Fibroblast of lung (primary cell): ENCODE data around the gene CC2D1A. TPM values are rescaled to one million over a fixed set of nuclear protein-coding genes. Genes with fewer than 3 reads are reported as not detected.
A peak's percentile ranks its signal among the peaks of the same experiment; 100 is the strongest.

Experiments
- DNase-seq, 2 donors: peaks; one replicate each; pipeline versions ENCODE4 v3.0.0 to v3.0.0-alpha.2; 2010; ENCODE audit warnings: low read depth in 2 of 2
- H2AFZ ChIP-seq: 2 replicates; pipeline ENCODE4 v1.5.1; 2012; ENCODE audit warnings: low read length, control low read depth, inconsistent platforms
- H3K27ac ChIP-seq: 2 replicates; pipeline ENCODE4 v1.5.1; 2011; ENCODE audit warnings: low read length, control low read depth; ENCODE audit not compliant: insufficient read depth
- H3K27me3 ChIP-seq: 2 replicates; pipeline ENCODE4 v1.5.1; 2011; ENCODE audit warnings: mild to moderate bottlenecking, low read length; ENCODE audit not compliant: control insufficient read depth, insufficient read depth
- H3K36me3 ChIP-seq: 2 replicates; pipeline ENCODE4 v1.5.1; 2011; ENCODE audit warnings: low read length; ENCODE audit not compliant: control insufficient read depth, insufficient read depth
- H3K4me1 ChIP-seq: 2 replicates; pipeline ENCODE4 v1.5.1; 2011; ENCODE audit warnings: low read length; ENCODE audit not compliant: control insufficient read depth, insufficient read depth; ENCODE audit errors: extremely low read depth
- H3K4me2 ChIP-seq: 2 replicates; pipeline ENCODE4 v1.5.1; 2011; ENCODE audit warnings: low read length, control low read depth; ENCODE audit not compliant: insufficient read depth; ENCODE audit errors: extremely low read depth
- H3K4me3 ChIP-seq, 4 experiments: fragments of 200-600 bp in 1 of 4; sonication (generic) in 1 of 4; replicated peaks in 1 of 4; 2 replicates each; pipeline ENCODE4 v1.5.1; 2011 to 2016; ENCODE audit warnings: low read length in 4 of 4, low read depth in 3 of 4, mild to moderate bottlenecking in 3 of 4, control low read depth in 2 of 4, inconsistent platforms in 1 of 4, mixed read lengths in 1 of 4; ENCODE audit not compliant: insufficient read depth in 1 of 4; ENCODE audit errors: control extremely low read depth in 1 of 4
- H3K79me2 ChIP-seq: 2 replicates; pipeline ENCODE4 v1.5.1; 2012; ENCODE audit warnings: mild to moderate bottlenecking, low read length, inconsistent platforms; ENCODE audit not compliant: control insufficient read depth, insufficient read depth
- H3K9ac ChIP-seq: 2 replicates; pipeline ENCODE4 v1.5.1; 2011; ENCODE audit warnings: mild to moderate bottlenecking, low read length, control low read depth; ENCODE audit not compliant: insufficient read depth
- H3K9me3 ChIP-seq: 2 replicates; pipeline ENCODE4 v1.5.1; 2012; ENCODE audit warnings: low read depth, low read length; ENCODE audit not compliant: control insufficient read depth, insufficient read depth
- H4K20me1 ChIP-seq: 2 replicates; pipeline ENCODE4 v1.5.1; 2011; ENCODE audit warnings: low read length; ENCODE audit not compliant: control insufficient read depth, insufficient read depth; ENCODE audit errors: extremely low read depth
- EZH2 ChIP-seq: IDR thresholded peaks from 2 replicates; pipeline ENCODE4 v1.5.1; 2012; ENCODE audit warnings: low read length, control low read depth, mild to moderate bottlenecking; ENCODE audit errors: missing control alignments
- polyA plus RNA-seq, 2 donors: library from polyadenylated mRNA; depleted of rRNA in 1 of 2; stranded (reverse) in 1 of 2; unstranded in 1 of 2; fragments of >200 nt; gene quantifications; 2 replicates each; pipeline ENCODE4 v1.2.1, GENCODE V29; 2011 to 2012; ENCODE audit warnings: missing spikeins in 1 of 2
- total RNA-seq: library from RNA; depleted of rRNA; stranded (reverse); fragments of >200 nt; gene quantifications from 2 replicates; pipeline ENCODE4 v1.2.1, GENCODE V29; 2014
- TF ChIP-seq, protein P1 (sequence below), 2 donors: IDR thresholded peaks in 1 of 2; conservative IDR thresholded peaks in 1 of 2; 1 replicate in 1 of 2; 2 replicates in 1 of 2; pipeline ENCODE4 v1.5.1; 2011 to 2012; ENCODE audit warnings: low read length in 2 of 2, control low read depth in 1 of 2, inconsistent platforms in 1 of 2, low read depth in 1 of 2, mild to moderate bottlenecking in 1 of 2

CC2D1A gene
- total and polyA plus RNA-seq, 2 donors (not counting 1 experiment from before 2014, with no cell fraction given) = 7.0 to 10.6 TPM

DNA sequence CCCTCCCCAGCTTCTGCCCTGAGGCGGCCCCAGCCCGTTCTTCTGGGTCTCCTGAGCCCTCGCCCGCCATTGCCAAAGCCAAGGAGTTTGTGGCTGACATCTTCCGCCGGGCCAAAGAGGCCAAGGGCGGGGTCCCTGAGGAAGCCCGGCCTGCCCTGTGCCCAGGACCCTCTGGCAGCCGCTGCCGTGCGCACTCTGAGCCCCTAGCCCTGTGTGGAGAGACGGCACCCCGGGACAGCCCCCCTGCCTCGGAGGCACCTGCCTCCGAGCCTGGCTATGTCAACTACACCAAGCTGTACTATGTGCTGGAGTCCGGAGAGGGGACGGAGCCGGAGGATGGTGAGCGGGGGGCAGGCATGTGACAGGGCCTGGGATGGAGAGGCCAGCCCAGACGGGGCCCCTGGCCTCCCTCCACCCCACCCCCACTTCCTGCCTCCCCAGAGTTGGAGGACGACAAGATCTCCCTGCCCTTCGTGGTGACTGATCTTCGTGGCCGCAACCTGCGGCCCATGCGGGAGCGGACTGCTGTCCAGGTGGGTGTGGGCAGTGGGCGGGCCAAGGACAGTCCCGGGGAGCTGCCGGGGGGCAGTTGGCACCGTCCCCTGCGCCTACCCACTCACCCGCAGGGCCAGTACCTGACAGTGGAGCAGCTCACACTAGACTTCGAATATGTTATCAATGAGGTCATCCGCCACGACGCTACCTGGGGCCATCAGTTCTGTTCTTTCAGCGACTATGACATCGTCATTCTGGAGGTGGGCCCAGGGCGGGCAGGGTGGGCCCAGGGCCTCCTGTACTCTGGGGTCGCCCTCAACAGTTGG is 53.4 kb downstream of the CC2D1A start:
- H3K27me3 ChIP-seq = no peaks in the 10 kb centered on the region
- no peak overlapping the region for H3K4me2 ChIP-seq
- H3K27ac ChIP-seq = no peak overlapping the region
- H3K9me3 ChIP-seq = no peaks in the 10 kb centered on the region
- H3K4me3 ChIP-seq = no peak overlapping the region
- no peak for DNase-seq
- TF ChIP-seq, protein P1, sequence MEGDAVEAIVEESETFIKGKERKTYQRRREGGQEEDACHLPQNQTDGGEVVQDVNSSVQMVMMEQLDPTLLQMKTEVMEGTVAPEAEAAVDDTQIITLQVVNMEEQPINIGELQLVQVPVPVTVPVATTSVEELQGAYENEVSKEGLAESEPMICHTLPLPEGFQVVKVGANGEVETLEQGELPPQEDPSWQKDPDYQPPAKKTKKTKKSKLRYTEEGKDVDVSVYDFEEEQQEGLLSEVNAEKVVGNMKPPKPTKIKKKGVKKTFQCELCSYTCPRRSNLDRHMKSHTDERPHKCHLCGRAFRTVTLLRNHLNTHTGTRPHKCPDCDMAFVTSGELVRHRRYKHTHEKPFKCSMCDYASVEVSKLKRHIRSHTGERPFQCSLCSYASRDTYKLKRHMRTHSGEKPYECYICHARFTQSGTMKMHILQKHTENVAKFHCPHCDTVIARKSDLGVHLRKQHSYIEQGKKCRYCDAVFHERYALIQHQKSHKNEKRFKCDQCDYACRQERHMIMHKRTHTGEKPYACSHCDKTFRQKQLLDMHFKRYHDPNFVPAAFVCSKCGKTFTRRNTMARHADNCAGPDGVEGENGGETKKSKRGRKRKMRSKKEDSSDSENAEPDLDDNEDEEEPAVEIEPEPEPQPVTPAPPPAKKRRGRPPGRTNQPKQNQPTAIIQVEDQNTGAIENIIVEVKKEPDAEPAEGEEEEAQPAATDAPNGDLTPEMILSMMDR (conservative IDR thresholded peaks at IDR 0.05 in 1 of 2, IDR thresholded peaks at IDR 0.05 in 1 of 2; ENCODE audit: low read depth in 1 of 2, low read length in 2 of 2) = no peak
- TF ChIP-seq EZH2 = no peak
- H3K9ac ChIP-seq = no peak overlapping the region
- H4K20me1 ChIP-seq = no peaks in the 10 kb centered on the region
- H3K4me1 ChIP-seq = no peaks in the 10 kb centered on the region
- H3K36me3 ChIP-seq = peaks cover 37% of the 10 kb centered on the region
- no peak overlapping the region for H2AFZ ChIP-seq
- H3K79me2 ChIP-seq = peaks cover 2% of the 10 kb centered on the region

DNA sequence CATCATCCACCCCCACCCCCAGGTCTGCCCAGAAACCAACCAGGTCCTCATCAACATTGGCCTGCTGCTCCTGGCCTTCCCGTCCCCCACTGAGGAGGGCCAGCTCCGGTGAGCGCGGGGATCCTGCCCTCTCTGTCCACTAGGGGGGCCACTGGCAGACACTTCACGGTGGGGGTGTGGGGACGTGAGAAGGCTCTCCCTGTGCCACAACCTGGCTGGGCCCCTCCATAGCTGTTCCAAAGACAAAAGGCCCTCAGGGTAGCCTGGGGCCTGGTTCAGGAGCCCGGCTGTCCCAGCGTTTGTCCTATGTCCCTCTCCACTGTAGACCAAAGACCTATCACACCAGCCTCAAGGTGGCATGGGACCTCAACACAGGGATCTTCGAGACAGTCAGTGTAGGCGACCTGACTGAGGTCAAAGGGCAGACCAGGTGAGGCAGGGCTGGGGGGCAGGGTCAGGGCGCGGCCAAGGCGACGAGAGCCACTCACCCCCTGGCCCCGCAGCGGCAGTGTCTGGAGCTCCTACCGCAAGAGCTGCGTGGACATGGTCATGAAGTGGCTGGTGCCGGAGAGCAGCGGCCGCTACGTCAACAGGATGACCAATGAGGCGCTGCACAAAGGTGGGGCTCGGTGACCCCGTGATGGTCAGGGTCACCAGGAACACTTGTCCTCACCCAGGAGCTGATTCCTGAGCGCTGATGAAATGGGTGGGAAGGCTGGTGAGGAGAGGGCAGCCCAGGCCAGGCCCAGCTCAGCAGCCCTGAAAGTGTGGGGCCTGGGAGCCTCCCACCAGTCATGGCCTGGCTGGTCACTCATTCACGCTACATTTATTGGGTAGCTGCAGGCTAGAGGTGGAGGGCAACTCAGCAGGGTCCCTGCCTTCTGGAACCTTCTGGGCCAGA is 54.2 kb downstream of the CC2D1A start:
- H2AFZ ChIP-seq = no peak overlapping the region
- H3K36me3 ChIP-seq = peaks cover 37% of the 10 kb centered on the region

More for the DNA sequence above, 54.2 kb downstream of the CC2D1A start:
- Histone ChIP-seq H3K9me3 (no peaks in the 10 kb centered on the region), H3K4me2 (no peak overlapping the region), H4K20me1 (no peaks in the 10 kb centered on the region), H3K4me3 (no peak overlapping the region), H3K27me3 (no peaks in the 10 kb centered on the region), H3K79me2 (no peaks in the 10 kb centered on the region), H3K9ac (no peak overlapping the region), H3K27ac (no peak overlapping the region), H3K4me1 (no peaks in the 10 kb centered on the region)
- no peak for DNase-seq
- no peak for TF ChIP-seq EZH2
- TF ChIP-seq, protein P1 (conservative IDR thresholded peaks at IDR 0.05 in 1 of 2, IDR thresholded peaks at IDR 0.05 in 1 of 2; ENCODE audit: low read depth in 1 of 2, low read length in 2 of 2) = peak in 1 of 2 donors; percentile 14
